Fibroblast of skin of abdomen (primary cell): ENCODE data around the gene GDPD5. TPM values are rescaled to one million over a fixed set of nuclear protein-coding genes. Genes with fewer than 3 reads are reported as not detected.

Source experiments
- DNase-seq: peaks from one replicate; pipeline ENCODE4 v3.0.0-alpha.2; 2013
- polyA plus RNA-seq, 2 experiments: library from polyadenylated mRNA; unstranded; fragments of 120-200 nt; gene quantifications; one replicate each; pipeline ENCODE4 v1.2.1, GENCODE V29; 2013; ENCODE audit not compliant: insufficient read length in 2 of 2

The GDPD5 gene
- 12.8 TPM for polyA plus RNA-seq (2013, experiment 1 of 2; ENCODE audit: insufficient read length)
- 14.4 TPM for polyA plus RNA-seq (2013, experiment 2 of 2; ENCODE audit: insufficient read length)

DNA sequence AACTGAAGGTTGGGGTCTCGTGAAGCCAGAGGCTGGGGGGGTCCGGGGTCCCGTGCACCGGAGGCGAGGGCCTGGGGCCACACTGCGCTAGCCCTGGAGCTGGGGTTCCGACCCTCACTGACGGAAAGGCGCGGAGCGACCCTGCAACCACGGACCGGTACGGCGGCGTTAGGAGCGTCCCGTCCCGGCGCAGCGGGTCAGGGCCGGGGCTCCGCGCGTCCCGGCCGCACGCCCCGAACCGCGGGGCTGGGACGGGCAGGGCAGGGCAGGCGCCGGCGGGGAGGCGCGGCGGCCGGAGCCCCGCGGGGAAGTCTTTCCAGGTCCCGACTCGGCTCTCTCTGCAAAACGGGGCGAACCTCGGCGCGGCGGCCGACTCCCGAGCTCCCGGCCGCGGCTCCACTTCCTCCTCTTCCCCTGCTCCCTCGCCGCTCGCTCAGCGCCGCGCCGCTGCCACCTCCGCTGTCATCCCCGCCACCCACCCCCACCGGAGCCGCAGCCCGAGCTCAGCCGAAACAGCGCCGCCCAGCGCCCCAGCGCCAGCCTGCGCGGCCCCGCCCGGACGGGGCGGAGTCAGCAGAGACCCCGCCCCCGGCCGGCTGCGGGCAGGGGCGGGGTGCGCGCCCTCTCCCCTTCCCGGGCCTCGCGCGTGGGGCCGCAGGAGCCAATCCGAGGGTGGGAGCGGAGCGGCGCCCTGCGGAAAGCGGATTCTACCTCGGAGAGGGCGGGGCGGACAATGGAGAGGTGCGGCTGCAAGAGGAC is at the start of gene GDPD5:
Gene GDPD5, minus strand, starts transcription at position 509 of the 759 bp plus-strand sequence. CDS start 48,206 bp downstream, outside the sequence.
- peak; percentile 82 for DNase-seq

- DNase-seq: no peak
Observed at GRCh38 chr11:75574698-75575602, 49.2 kb upstream of the GDPD5 start.

DNA sequence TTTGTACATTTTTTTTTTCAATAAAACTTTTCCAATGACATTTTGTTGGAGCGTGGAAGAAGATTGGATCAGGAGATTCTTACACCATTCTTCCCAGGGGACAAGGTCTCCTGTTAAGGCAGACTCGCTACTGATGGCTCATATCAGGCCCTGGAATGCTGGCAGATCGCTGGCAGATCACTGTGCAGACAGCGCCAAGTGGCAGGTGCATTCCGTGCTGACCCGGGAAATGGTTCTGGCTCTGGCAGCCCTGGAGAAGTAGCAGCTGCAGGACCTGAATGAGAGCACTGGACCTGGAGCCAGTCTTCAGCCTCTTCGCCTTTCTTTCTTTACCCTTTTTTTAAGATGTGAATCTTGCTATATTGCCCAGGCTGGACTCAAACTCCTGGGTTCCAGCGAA is 47.0 kb upstream of the GDPD5 start:
- no peak for DNase-seq

DNA sequence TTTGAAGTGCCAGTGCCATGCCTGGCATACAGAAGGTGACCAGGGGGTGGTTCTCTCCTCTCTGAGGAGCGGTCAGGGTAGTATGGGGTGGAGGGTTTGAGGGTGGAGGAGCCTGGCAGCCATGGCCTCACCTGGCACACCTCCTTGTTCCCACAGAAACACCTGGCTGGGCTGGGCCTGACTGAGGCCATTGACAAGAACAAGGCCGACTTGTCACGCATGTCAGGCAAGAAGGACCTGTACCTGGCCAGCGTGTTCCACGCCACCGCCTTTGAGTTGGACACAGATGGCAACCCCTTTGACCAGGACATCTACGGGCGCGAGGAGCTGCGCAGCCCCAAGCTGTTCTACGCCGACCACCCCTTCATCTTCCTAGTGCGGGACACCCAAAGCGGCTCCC is 45.9 kb upstream of the GDPD5 start:
- no peak for DNase-seq

- DNase-seq: no peak
Observed at GRCh38 chr11:75570559-75571139, 44.9 kb upstream of the GDPD5 start.

- DNase-seq: no peak
Observed at GRCh38 chr11:75568616-75569219, 43.0 kb upstream of the GDPD5 start.

- no peak for DNase-seq
Observed at GRCh38 chr11:75567971-75568370, 42.2 kb upstream of the GDPD5 start.

DNA sequence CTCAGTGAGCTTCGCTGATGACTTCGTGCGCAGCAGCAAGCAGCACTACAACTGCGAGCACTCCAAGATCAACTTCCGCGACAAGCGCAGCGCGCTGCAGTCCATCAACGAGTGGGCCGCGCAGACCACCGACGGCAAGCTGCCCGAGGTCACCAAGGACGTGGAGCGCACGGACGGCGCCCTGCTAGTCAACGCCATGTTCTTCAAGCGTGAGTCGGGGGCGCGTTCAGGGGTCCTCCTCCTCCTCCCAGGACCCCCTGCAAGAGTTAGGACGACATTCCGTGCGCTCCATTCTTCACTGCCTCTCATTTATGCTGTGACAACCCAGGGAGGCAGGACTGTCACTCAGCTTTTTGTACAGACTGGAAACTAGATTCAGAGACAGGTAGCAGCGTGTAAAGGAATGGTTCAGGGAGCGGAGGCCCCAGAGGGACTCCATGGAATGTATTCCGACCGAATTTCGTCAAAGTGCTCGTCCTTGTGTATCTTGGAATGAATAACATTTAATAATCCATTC is 41.1 kb upstream of the GDPD5 start:
- DNase-seq: no peak

DNA sequence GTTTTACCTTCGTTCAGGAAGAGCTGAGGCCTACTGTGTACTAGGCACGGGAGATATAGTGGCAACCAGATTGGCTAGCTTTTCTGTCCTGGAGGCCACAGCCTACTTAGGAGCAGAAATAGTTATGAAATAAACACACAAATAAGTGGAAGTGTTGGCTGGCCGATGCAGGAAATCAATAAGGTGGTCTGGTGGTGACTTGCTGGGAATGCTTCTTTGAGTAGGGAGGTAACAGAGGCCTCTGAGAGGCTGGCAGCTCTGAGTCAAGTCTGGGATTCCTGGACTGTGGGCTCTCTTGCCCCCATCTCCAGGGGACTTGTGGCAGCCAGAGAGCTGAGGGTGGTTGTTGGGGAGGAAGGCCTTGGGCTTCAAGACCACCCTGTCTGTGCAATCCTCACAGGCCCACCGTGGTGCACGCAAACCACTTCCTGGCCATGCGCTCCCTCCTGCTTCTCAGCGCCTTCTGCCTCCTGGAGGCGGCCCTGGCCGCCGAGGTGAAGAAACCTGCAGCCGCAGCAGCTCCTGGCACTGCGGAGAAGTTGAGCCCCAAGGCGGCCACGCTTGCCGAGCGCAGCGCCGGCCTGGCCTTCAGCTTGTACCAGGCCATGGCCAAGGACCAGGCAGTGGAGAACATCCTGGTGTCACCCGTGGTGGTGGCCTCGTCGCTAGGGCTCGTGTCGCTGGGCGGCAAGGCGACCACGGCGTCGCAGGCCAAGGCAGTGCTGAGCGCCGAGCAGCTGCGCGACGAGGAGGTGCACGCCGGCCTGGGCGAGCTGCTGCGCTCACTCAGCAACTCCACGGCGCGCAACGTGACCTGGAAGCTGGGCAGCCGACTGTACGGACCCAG is 40.4 kb upstream of the GDPD5 start:
- no peak for DNase-seq

DNA sequence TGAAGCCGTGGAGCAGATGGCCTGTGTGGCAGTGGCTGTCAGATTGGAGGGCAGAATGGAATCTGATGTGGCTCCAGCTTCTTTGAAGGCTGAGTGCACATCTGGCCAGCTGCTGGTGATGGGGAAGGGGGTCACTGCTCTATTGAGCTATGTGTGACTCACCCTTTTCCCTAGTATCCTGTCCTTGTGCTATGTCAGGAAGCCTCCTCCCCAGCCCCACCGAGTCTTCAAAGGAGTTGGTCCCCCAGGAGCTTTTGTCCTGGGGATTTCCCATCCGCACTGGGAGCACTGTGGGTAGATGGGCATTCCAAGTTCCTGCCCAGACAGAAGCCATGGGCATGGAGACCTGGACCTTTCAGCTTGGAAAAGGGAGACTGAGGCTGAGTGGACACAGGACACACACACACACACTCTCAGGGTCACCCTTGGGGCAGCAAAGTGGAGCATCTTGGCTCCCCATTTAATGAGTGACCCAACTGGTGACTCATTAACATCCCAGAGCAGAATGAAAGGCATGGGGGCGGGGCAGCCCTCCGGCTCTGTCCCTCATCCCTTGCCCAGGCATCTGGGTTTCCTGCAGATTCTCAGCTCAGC is 39.6 kb upstream of the GDPD5 start:
- peak; percentile 81 for DNase-seq

DNA sequence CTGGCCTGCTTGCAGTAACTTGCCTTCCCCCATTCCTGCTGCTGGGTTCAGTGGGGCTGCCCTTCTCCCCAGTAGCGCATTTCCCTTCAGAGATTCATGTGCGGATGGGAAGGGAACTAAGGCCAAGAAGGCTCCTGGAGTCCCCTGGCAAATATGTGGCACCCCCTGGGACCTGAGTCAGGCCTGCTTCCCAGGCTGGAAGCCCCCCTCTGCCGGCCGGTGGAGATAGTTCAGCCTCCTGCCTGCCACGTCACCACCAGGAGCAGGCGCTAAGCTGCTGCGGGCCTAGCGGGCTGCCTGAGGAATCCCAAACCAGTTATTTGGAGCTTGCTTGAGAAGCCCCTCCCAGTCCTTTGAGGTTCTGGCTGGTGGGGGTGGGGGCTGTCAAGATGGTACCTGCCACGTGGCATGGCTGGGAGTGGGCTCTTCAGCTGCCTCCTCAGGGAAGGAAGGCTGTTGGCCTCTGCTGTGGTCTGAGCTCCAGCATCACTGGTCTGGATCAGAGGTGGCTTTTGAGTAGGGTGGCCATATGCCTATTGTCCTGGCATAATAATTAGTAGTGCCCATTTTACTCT is 38.3 kb upstream of the GDPD5 start:
- peak; percentile 93 for DNase-seq

- no peak for DNase-seq
Observed at GRCh38 chr11:75563501-75563977, 37.8 kb upstream of the GDPD5 start.

DNA sequence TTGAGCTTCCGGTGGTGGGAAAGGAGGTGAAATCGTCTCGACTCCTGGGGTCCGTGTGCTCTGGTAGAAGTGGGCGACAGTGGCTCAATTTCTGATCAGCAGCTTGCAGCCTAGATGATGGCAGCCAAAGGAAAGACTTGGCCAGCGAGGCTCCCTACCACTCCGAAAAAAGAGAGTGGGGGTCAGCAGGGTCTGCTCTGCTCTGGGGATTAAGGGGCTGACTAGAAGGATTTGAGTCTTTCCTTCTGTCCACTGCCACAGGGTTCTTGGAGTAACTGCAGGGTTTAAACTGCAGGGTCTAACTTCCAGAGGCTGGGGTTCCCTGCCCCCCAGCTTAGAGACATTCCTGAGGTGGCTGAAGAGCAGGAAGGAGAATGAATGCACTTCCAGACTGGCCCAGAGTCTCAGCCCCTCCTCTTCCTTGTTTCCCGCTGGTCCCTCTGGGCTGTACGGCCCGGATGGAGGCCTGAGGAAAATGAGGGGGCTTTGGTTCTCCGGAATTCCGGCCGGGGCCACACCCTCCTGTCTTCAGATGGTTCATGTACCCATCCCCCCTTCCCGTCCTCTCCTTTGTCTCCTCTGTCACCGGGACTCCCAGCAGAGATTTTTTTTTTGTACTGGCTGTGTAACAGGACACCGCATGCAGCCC is 37.2 kb upstream of the GDPD5 start:
- DNase-seq: peak; percentile 82

DNA sequence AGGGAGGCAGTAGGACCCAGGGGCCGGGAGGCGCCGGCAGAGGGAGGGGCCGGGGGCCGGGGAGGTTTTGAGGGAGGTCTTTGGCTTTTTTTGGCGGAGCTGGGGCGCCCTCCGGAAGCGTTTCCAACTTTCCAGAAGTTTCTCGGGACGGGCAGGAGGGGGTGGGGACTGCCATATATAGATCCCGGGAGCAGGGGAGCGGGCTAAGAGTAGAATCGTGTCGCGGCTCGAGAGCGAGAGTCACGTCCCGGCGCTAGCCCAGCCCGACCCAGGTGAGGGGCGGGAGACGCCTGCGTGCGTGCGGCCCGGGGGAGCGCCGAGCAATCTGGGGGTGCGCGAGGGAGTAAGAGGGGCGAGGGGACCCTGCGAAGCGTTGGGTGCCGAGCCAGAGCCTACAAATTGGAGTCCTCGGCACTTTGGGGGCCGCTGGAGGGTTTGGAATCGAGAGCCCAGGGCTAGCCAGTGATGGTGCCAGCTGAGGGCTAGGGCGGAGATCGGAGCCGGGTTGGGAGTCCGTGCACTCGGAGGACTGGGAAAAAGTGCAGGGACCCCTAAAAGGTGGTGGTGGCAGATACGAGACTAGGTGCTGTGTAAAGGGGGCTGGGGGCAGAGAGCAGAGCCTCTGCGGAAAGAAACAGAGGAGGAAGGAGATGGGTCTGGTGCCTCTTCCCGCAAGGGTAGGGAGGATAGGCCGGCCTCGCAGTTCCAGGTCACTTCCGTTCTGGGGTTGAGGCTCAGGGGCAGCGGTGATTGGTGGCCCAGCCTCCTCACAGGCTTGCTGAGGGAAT is 36.5 kb upstream of the GDPD5 start, which contains the start of gene SERPINH1:
Gene SERPINH1, plus strand, starts transcription at position 206 of the 788 bp plus-strand sequence. CDS start 4,097 bp downstream, outside the sequence.
- peak; percentile 95 for DNase-seq

DNA sequence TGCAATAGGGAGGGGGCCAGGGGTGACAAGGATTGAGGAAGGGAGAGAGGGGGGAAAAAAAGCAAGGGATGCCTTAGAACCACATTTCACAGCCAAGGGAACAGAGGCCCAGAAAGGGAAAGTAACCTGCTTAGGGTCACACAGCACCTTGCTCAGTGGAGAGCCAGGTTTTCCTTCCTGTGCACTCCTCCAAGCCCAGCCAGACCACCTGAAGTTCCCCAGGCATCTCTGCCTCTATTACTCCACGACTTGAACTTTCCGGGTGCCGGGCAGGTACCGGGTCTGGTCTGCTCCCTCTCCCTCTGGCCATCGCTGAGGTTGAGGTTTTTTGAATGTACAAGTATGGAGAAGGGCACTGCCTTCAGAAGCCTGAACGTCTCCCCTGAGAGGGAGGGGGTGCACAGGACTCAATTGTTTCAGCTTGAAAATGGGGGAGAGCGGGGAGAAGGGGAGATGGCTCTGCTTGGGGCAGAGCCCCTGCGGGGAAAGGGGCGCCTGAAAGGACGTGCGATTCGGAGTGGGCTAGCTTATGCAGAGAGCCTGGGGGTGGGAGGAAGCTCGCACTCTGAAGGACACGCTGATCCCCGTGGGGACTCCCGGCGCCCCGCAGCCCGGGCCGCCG is 35.8 kb upstream of the GDPD5 start:
- no peak for DNase-seq

GRCh38 chr11:75560644-75561043 is 34.9 kb upstream of the GDPD5 start:
- DNase-seq: peak; percentile 64

DNA sequence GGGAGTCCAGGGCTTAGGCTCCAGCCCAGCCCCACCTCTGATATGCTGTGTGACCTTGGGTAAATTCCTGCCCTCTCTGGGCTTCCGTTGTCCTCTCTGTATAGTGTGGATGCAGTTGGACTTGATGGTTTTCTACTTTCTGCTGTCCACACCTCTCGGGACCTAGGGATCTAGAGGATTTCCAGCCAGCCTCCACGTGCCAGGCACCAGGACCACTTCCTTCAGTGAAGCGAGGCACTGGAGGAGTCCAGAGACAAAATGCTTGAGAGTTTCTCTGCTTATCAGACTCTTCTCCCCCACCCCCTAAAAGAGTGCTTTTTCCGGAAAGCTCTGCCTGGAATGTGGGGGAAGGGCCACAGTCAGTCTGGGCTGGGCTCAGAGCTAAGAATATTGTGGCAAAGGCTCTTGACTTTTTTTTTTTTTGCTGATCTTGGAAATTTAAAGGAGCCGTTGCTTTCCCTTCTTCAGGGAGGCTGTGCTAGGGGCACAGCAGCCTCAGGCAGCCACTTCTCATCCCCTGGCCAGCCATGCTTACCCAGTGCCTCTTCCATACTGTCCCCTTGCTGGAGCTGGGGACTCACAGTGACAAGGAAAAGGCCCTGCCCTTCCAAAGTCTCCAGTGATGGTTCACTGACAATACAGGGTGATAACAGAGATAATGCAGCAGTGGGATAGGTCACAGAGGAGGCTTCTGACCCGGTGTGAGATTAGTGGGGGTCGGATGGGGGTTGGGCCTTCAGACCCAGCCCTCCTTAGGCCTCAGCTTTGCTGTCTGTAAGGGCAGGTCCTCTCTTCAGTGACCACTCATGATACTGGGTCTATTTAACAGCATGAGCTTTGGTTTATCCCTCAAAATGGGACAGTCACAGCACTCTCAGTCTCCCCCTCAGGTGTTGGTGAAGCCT is 33.5 kb upstream of the GDPD5 start:
- DNase-seq: peak; percentile 95
